Measurements from ENCODE around the gene SUPT20HL2.
"Not testable (repeated sequence)": the region's sequence is repeated elsewhere in the genome, so short reads cannot be mapped to it uniquely, and the experiment has no call there.

Gene SUPT20HL2

GRCh38 chrX:24309580-24310374, 4.1 kb downstream of the SUPT20HL2 start:
- DNase-seq, ATAC-seq: not testable (repeated sequence)

GRCh38 chrX:24308803-24309202, 5.1 kb downstream of the SUPT20HL2 start:
- peak; percentile 61 for ATAC-seq
- DNase-seq: not testable (repeated sequence)

DNA sequence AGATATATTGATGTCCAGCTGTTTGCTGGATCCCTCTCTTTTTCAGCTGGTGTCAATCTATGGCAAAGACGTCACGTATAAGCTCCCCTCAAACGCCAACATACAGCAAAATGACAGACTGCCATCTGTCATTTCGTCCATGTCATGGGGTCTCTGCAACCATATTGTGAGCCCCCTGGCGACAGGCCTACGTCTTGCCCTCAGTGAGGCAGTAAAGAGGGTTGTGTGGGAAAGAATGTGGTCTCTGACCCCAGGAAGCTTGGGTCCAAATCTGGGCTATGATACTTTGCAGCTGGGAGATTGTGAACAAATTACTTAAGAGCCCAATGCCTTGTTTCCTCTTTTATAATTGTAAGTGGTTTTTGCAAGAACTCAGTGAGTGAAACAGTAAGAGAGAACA, 7.4 kb downstream of the SUPT20HL2 start:
- ATAC-seq (no peak), DNase-seq (no peak)

- DNase-seq: no peak
Measured at GRCh38 chrX:24305905-24306304, 8.0 kb downstream of the SUPT20HL2 start.

DNA sequence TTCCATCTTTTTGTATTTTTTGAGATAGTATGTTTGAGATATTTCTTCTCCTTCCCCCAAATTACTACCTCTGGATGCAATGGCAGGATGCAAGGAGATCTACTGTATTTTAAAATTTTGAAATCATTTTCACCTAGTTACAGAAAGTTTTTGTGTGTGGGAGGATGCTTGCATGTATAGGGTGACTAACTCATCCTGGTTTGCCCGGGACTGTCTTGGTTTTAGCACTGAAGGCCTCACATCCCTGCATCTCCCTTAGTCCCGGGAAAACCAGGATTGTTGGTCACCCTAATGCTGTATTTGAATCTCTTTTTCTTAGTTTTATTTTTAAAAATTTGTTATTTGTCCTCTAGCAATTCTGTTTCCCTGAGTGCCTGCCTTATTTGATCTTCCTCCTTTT, 12.1 kb downstream of the SUPT20HL2 start:
- no peak for DNase-seq
- no peak for ATAC-seq

More at GRCh38 chrX:24305905-24306304, 8.0 kb downstream of the SUPT20HL2 start:
- ATAC-seq: no peak

GRCh38 chrX:24301060-24301459, 12.8 kb downstream of the SUPT20HL2 start:
- ATAC-seq (no peak), DNase-seq (no peak)

DNA sequence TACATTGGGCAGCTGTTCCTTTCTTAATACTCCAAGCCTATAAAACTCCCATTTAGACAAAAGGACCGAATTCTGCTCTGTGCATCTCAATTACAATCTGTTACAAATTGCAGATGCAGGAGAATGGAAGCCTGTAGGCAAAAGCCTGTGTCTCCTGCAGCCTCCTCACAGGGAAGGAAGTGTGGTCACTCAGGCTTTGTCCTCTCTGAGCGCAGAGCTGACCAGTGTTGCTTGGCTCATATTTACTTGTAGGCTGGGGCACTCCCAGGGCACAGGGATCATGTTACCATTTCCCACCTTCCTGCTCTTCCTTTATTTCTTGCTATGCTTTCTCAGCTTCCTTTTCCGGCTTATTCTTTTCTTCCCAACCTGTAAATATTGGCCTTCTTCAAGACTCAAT, 15.7 kb downstream of the SUPT20HL2 start:
- ATAC-seq (no peak), DNase-seq (no peak)

DNA sequence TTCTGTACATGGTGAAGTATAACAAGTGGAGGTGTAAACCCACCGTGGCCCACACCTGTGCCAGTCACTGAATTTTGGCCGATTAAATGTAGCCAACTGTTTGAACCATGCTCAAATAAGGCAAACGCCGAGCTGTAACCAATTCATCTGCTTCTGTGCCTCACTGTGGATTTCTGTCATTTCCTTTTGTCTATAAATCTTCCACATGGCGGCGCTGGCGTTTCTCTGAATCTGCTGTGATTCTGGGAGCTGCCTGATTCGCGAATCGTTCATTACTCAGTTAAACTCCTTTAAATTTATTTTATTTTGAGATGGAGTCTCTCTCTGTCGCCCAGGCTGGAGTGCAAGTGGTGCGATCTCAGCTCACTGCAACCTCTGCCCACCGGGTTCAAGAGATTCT, 19.2 kb downstream of the SUPT20HL2 start:
- no peak for ATAC-seq
- peak; percentile 37 for DNase-seq

- ATAC-seq: no peak
- no peak for DNase-seq
Measured at GRCh38 chrX:24293412-24293811, 20.5 kb downstream of the SUPT20HL2 start.

GRCh38 chrX:24292353-24292752, 21.5 kb downstream of the SUPT20HL2 start:
- no peak for DNase-seq

GRCh38 chrX:24285082-24285481, 28.8 kb downstream of the SUPT20HL2 start:
- ATAC-seq (no peak), DNase-seq (no peak)

More at GRCh38 chrX:24292353-24292752, 21.5 kb downstream of the SUPT20HL2 start:
- ATAC-seq: no peak

DNA sequence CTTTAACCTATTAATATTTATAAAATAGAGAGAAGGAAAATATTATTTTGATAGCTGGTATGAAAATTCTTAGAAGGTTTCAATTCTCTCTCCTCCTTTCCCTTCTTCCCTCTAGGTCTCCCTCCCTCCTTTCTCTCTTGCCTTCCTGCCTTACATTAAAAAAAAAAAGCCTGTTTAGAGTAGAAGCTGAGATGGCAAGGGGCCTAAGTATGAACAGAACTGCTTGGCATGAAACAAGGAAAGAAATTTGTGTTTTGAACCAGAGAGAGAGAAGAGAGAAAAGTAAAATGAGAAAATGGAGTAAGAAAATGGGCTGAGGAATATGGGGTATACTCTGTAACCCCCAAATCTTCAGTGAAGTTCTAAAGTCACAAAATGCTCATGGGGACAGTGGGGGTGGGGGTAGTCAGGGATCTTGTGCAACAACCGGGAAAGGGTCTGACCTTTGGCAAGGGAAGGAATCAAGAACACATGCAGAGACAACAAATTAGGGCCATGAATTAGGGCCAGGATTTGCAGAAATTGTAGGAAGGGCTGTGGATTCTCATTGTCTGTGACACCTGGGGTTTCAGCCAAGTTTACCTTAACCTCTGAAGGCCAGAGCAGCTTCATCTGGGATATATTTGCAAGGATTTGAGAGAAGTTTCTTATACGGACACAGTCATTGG, 30.6 kb downstream of the SUPT20HL2 start:
- ATAC-seq: no peak
- DNase-seq: no peak

DNA sequence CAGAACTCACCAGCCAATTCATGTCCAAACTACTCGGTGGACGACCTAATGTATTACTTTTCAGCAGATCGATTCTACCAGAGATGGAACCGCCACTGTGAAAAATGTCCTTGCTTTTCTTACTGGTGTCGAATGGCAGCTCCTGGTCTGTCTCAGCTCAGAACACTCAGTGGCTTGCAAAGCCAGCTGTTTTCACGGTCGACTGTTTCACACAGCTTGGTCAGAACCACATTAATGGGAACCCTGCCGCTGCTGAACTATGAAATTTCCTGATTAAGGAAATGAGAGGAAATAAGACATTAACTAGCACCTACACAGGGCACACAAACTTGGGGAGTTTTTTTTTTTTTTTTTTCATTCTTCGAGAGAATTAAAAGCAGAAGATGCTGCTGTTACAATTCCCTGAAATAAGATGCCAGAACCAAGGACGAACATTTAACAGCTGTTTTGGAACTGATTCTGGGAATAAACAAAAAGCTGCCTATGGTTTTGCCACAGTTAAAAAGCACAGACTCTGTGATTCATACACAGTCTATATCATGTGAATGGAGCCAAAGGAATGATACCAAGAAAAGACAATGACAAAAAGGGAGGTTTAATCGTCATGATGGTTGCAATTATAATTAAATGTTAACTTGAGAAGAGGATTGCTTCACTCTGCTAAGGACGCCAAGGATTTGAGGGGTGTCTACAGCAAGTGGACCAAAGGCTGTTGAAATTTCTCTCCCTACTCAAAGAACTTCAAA, 31.3 kb downstream of the SUPT20HL2 start:
- ATAC-seq: no peak
- DNase-seq: no peak

DNA sequence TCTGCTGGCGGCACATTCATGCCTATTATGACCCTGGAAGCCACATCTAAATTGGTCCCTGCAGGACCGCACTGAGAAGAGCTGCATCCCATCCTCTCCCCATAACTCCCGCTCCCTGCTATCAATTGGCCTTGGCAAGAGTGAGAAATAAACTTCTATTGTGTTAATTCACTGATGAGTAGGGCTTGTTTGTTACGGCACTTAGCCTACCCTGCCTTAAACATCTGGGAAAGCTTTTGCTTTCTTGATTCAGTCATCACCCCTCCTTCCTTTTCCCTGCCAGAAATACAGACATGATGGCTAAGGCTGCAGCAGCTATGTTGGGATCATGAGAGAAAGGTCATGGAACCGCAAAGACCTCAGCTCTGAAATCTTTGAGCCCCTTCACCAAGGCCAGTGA, 36.5 kb downstream of the SUPT20HL2 start:
- ATAC-seq: no peak
- no peak for DNase-seq

DNA sequence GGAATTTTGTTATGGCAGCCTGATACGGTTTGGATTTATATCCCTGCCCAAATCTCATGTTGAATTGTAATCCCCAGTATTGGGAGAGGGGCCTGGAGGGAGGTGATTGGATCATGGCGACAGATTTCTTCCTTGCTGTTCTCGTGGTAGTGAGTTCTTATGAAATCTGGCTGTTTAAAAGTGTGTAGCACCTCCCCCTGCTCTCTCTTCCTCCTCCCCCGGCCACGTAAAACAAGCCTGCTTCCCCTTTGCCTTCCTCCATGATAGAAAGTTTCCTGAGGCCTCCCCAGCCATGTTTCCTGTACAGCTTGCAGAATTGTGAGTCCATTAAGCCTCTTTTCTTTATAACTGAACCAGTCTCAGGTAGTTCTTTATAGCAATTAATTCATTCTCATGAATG, 37.9 kb downstream of the SUPT20HL2 start:
- ATAC-seq (no peak), DNase-seq (no peak)

GRCh38 chrX:24271262-24271661, 42.6 kb downstream of the SUPT20HL2 start:
- ATAC-seq (no peak), DNase-seq (no peak)

DNA sequence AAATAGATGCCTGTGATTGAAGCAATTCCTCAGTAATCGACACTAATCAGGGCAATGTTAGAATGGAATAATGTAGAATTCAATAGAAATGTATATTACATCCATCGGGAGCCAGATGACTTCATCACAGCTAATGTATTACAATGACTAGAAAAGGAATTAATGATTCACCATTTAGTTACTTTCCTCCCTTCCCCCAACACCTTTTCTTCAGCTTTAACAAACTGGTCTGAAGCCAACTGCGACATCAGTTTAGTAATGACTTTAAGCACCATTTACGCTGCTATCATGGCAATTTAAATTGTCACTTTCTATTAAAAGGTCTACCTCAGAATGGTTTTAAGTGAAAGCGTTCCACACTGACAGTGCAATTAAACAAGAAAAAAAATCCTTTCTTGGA, 45.1 kb downstream of the SUPT20HL2 start:
- no peak for ATAC-seq
- DNase-seq: no peak

GRCh38 chrX:24266996-24267395, 46.9 kb downstream of the SUPT20HL2 start:
- DNase-seq (no peak), ATAC-seq (no peak)

GRCh38 chrX:24264383-24264782, 49.5 kb downstream of the SUPT20HL2 start:
- DNase-seq: no peak
- no peak for ATAC-seq

- DNase-seq (no peak), ATAC-seq (no peak)
Measured at GRCh38 chrX:24262309-24262708, 51.6 kb downstream of the SUPT20HL2 start.
